Left renal pelvis (tissue), 4 donors: ENCODE results near the gene SOAT2. TPM values are rescaled to one million over a fixed set of nuclear protein-coding genes. Genes with fewer than 3 reads are reported as not detected.

Source experiments
- DNase-seq, 4 donors: peaks; one replicate each; pipeline ENCODE4 v3.0.0-alpha.2; 2013; ENCODE audit warnings: low read depth in 4 of 4, low spot score in 3 of 4
- polyA plus RNA-seq, 4 donors: library from polyadenylated mRNA; unstranded; fragments of 120-200 nt; gene quantifications; one replicate each; pipeline ENCODE4 v1.2.1, GENCODE V29; 2013; ENCODE audit not compliant: insufficient read length in 4 of 4

The SOAT2 gene
- polyA plus RNA-seq, 4 donors = 0.72 to 1.3 (median 1.1) TPM

DNA sequence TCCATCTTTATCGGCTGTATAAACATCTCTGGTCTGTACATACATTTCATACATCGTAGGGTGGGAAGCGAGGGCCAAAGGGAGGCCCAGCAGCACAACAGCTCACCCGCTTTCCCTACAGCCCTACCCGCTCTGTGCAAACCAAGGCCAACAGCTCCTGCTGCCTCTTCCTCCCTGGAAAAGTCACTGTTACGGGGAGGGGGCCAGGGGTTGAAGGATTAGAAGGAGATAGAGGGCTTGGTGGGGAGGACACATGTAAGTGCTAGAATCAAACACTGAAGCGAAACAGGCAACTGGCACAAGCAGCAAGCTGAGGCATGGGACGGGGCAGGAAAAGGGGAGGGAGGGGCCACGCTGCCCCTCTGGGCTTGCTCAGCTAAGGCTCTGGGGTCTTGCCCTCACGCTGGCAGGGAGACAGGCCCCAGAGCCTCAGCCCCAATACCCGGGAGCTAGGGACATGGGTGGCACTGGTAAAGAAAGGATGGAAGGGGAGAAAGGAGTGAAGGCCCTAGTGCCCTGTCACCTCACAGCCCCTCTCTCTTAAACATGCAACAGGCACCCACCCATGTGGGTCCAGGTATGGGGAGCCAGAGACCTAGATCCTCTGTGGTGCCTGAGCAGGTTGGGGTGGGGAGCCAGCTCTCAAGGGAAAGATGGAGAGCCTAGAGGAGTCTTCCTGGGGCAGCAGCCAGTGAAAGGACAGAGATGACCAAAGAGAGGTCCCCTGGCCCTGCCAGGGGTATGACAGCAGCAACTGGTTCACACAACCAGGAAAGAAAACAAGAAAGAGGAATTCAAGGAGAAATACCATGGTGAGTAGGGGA, 38.5 kb upstream of the SOAT2 start:
- DNase-seq = no peak

DNA sequence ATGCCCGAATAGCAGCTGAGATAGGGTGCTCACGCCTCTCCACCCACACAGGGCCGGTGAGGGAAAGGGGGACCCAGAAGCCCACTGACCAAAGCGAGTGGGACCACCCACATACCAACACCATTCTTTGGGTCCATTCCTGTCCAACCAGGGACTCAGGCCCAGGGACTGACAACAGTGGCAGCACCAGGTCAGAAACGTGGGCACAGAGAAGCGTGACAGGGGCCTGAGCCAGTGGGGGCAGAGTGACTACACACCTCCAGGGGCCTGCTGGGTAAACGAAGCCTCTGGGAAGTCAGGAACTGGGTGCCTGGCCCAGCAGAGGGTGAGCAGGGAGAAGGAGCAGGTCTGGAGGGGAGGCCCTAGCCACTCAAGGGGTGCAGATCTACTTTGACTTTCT, 37.8 kb upstream of the SOAT2 start:
- DNase-seq = no peak

- DNase-seq = no peak
Observed at GRCh38 chr12:53065975-53066931, 37.0 kb upstream of the SOAT2 start.

DNA sequence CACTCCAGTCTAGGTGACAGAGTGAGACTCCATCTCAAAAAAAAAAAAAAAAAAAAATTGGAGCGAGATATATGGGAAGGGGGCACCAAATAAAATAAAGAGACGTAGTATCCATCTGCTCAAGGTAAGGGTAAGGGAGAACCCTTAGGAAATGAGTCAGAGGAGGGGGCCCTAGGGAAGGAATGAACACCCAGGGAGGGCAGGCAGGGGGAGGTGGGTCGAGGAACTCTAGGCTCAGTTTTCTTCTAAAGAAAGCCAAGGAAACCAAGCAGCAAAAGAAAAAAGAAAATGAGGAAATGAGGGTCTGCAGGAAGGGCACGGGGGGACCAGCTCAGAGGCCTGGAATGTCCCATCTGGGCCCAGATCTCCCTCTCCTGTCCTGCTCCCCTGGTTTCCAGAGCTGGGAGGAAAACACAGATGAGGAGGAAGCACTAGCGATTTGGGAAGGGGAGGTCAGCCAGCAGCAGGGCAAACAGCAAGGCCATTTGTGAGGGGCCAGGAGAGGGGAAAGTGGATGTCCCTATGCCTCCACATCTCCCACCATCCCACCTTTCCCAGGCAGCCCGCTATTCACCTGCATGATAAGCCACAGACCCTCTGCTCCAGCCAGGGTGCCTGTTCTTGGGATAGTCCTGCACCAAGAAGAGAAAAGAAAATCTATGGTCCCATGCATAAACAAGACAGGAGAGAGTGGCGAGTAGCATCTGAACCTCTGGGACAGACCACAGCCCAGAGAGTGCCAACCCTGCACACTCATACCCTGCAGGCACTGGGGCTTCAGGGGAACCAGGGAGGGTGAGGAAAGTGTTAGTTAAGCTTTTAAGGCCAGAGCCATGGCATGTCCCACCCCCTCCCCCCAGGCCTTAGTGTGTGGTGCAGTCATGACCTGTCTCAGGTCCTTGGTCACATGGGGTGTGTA, 36.0 kb upstream of the SOAT2 start:
- no peak for DNase-seq

GRCh38 chr12:53067993-53068770, 35.1 kb upstream of the SOAT2 start:
- no peak for DNase-seq

DNA sequence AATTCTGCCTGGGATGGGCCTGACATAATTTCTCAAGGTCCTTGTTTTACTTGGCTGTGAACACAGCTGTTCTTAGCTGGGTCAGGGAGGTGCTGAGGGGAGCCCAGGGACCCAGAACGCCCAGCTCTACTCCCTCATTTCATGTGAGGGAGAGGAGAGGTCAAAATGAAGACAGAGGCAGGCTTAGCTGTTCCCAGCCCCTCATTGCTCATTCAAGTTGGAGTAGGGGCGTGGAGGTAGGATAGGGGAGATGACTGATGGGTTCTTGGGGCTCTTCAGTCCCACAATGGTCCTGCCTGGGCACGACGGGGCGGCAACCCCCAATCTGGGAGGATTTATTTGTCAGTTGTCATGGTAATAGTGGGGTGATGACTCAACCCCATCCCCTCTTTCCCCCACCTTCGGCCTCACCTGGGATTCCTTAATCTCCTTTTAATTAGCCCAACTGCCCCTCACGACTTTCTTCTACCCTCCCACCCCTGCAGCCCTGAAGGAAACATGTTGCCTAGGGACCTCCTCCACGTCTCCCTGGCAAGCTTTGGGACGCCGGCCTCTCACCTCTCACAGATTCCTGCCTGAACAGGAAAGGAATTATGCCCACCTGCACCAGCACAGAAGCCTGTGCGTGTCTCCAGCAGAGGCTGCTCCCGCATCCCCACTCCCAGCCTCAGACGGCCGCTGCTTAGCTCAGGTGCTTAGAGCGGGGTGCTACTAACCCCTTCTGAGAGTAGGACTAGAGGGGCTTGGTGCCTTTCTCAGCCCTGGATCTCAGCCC, 34.3 kb upstream of the SOAT2 start:
- DNase-seq = no peak

GRCh38 chr12:53069621-53070410, 33.5 kb upstream of the SOAT2 start:
- no peak for DNase-seq

GRCh38 chr12:53070877-53071492, 32.3 kb upstream of the SOAT2 start:
- DNase-seq = no peak

GRCh38 chr12:53071591-53072551, 31.4 kb upstream of the SOAT2 start:
- DNase-seq = no peak

DNA sequence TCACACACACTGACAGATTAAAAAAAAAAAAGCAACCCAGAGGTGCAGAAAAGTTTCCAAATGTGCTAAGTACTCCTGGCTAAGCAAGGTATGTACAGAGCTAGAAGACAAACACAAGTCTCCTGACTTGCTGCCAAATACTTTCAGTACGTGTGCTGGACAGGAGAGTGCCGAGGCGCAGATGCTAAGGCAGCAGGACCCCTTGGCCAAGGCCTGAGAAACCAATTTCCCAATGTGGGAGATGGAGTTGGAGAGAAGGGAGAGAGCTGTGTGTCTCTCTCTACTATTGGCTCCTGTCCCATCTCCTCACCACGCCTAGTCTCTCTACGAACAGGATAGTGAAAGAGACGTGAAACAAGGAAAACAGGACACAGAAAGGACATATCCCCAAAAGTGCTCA, 29.4 kb upstream of the SOAT2 start:
- DNase-seq = no peak

DNA sequence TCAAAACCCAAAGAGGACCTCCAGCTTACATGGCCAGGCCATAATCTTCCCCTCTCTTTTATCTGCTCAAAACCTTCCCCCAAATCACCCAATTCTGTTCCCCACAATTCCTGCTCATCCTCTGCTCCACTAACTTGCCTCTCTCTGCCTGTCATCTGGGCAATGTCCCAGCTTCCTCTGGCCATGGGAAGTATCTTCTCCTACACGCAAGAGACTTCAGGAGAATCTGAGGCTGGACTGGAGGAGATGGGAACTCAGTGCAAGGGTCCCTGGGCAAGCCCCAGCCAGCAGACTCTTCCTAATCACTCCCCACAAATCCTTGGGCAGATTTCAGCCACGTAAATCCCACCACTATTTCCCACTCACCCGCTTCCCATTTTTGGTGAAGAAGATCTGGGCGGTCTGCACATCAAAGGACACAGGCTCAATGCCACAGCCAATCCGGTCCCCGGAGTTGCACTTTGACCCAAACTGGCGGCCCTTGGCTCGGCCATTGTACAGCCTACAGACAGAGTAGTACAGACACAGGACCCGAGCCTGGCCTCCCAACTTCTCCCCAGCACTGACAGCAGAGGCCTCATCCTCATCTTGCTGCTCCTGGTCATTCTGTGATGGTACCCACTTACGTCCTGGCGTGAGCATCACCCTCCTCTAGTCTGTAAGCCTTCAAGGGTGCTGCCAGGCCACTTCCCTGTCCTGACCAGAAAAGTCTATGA, 28.8 kb upstream of the SOAT2 start:
- no peak for DNase-seq

DNA sequence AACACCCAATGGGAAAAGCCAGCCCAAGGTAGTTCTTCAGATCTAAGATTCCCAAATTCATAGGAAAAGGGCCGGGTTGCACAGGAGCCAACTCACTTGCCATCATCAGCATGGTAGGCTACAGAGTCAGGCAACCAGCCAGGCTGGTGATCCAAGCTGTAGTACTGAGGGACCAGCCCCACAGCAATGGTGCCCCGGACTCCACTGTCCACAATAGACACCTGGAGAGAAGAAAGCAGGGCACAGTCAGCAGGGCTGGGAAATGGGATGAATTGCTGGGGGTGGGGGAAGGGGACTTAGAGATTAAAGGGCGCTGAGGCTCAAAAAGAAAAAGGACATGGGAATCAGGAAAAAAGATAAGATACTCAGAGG, 28.3 kb upstream of the SOAT2 start:
- DNase-seq = no peak

GRCh38 chr12:53076461-53076860, 26.8 kb upstream of the SOAT2 start:
- no peak for DNase-seq

DNA sequence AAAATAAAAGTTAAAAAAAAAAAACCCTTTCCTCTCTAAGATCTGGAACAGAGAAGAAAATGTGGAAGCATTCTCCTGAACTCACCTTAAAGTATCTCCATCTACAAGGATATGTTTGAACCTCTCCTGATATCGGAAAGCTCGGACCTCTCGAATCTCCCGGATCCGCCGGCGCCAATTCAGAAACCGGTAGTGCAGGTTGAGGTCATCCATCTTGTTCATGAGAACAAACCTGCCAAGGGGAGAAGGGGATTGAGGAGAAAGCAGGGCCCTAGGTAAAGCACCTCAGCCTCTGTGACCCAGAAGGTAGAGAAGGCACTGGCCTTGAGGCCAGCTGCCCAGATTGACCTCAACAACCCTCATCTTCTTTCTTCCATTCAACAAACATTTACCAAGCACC, 26.3 kb upstream of the SOAT2 start:
- no peak for DNase-seq

- DNase-seq = no peak
Observed at GRCh38 chr12:53078425-53079225, 24.7 kb upstream of the SOAT2 start.
